ENCODE measurements around the gene RASL11B. TPM values are rescaled to one million over a fixed set of nuclear protein-coding genes. Genes with fewer than 3 reads are reported as not detected.

RASL11B gene
- total and polyA plus RNA-seq, 10 of the 15 experiments (the other 5 are each of a cell fraction or from before 2014, with no cell fraction given): 0.06 to 0.45 (median 0.08) TPM; not detected in 5

DNA sequence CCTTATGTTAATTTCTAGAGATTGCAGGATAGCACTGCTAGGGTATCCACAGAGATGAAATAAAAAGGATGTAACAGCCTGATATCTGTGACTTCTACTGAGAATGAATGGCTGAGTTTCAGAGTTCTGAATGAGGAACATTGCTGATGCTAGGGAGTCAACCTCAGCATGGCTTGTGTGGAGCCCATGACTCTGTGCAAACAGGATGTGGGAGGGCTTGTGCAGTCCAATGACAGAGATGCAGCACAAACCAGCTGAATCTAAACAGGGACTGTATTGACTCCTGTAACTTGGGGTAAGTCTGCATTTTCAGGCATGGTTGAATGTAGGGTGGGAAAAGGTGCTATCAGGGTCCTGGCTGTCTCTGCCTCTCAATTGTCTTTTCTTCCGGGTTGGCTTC, 5.3 kb upstream of the RASL11B start (continued):
- TF ChIP-seq, protein P1, sequence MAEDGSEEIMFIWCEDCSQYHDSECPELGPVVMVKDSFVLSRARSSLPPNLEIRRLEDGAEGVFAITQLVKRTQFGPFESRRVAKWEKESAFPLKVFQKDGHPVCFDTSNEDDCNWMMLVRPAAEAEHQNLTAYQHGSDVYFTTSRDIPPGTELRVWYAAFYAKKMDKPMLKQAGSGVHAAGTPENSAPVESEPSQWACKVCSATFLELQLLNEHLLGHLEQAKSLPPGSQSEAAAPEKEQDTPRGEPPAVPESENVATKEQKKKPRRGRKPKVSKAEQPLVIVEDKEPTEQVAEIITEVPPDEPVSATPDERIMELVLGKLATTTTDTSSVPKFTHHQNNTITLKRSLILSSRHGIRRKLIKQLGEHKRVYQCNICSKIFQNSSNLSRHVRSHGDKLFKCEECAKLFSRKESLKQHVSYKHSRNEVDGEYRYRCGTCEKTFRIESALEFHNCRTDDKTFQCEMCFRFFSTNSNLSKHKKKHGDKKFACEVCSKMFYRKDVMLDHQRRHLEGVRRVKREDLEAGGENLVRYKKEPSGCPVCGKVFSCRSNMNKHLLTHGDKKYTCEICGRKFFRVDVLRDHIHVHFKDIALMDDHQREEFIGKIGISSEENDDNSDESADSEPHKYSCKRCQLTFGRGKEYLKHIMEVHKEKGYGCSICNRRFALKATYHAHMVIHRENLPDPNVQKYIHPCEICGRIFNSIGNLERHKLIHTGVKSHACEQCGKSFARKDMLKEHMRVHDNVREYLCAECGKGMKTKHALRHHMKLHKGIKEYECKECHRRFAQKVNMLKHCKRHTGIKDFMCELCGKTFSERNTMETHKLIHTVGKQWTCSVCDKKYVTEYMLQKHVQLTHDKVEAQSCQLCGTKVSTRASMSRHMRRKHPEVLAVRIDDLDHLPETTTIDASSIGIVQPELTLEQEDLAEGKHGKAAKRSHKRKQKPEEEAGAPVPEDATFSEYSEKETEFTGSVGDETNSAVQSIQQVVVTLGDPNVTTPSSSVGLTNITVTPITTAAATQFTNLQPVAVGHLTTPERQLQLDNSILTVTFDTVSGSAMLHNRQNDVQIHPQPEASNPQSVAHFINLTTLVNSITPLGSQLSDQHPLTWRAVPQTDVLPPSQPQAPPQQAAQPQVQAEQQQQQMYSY (CRISPR knock-in tag; IDR thresholded peaks at IDR 0.05): no peak
- no peak for TF ChIP-seq ESRRA (IDR thresholded peaks at IDR 0.05; ENCODE audit: low read length)
- no peak for TF ChIP-seq HDAC6 (IDR thresholded peaks at IDR 0.05; ENCODE audit: unreplicated experiment)

DNA sequence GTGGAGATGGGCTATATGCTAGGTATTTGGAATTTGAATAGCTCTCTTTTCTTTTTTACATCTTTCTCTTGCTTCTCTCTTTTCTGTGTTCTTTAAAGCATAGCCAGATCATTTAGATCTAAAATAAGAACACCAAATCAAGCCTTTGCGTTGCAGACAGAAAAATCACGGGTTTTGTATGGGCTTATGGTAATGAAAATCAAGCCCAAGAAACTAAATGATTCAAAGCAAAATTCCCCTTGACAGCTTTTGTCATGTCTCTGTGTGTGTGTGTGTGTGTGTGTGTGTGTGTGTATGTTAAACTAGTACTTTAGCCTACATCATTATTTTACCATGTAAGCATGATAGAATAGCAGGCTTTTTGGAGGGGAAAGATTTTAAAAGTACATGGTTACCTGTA, 1.8 kb upstream of the RASL11B start:
- H3K27ac ChIP-seq (ENCODE audit: control insufficient read depth, insufficient read depth): no peak overlapping the region
- H2AFZ ChIP-seq (ENCODE audit: control insufficient read depth, low read depth, low read length): no peak overlapping the region
- H3K4me1 ChIP-seq (ENCODE audit: control insufficient read depth, insufficient read depth, low read length): peaks cover 4% of the 10 kb centered on the region
- ChIA-PET CTCF (interaction anchor here (1.3 kb wide), 1 partner anchor 123 kb away, joined by 3 read pairs; no protein-coding TSS in a partner anchor), SMC1A (ENCODE audit: uncharacterized antibody, unreplicated experiment) (no interaction called here), POLR2A (no interaction called here), RAD21 (ENCODE audit: unreplicated experiment) (no interaction called here)
- no peak overlapping the region for H3K4me3 ChIP-seq
- no TSS peak for BruUV-seq (replicated peaks)
- TF ChIP-seq JUNB (IDR thresholded peaks at IDR 0.05) (peak; percentile 27), FOS (IDR thresholded peaks at IDR 0.05; ENCODE audit: borderline replicate concordance, extremely low read depth, insufficient read length) (no peak)
- 0% methylated on average over 2 of the region's 2 CpGs for WGBS (ENCODE audit: insufficient coverage, insufficient replicate concordance, low lambda C conversion rate, missing lambda C conversion rate)
- no peak overlapping the region for H3K9ac ChIP-seq (ENCODE audit: control insufficient read depth, insufficient read depth, low read length)
- H4K20me1 ChIP-seq (ENCODE audit: control insufficient read depth, insufficient read depth): no peaks in the 10 kb centered on the region
- in situ Hi-C loops (cut with MboI): no loop called here
- H3K27me3 ChIP-seq (replicated peaks in 1 of 2; ENCODE audit: control insufficient read depth in 2 of 2, insufficient read depth in 2 of 2, low read length in 1 of 2): peaks cover 0 to 5% of the 10 kb centered on the region in 2 experiments; a peak in 2 of 4 replicates
- H3K4me2 ChIP-seq (ENCODE audit: control insufficient read depth, insufficient read depth): no peak overlapping the region
- DNase-seq (ENCODE audit: low read depth, low spot score): no peak
- H3K36me3 ChIP-seq (ENCODE audit: control insufficient read depth in 2 of 2, insufficient read depth in 2 of 2, low read length in 1 of 2): no peaks in the 10 kb centered on the region
- H3K9me3 ChIP-seq (replicated peaks; ENCODE audit: control insufficient read depth, insufficient read depth, low read length): no peaks in the 10 kb centered on the region; the same call in 2 of the 3 replicates
- intact Hi-C loops (cut with micrococcal nuclease; ENCODE audit: unreplicated experiment): loop anchor here (5.0 kb wide), 1 partner anchor 138 kb away; no protein-coding TSS in a partner anchor
- ATAC-seq: no peak
- FAIRE-seq: no peak
- no peaks in the 10 kb centered on the region for H3K79me2 ChIP-seq (ENCODE audit: control insufficient read depth, insufficient read depth, low read length)
